HG03064 (cell line): ENCODE data around the gene CABLES1.

ENCODE experiments used
- ATAC-seq: cut with Tn5 transposase; IDR thresholded peaks from one replicate; pipeline ENCODE4 v1.9.1; 2021; ENCODE audit warnings: low read depth; ENCODE audit not compliant: unreplicated experiment

The CABLES1 gene

GRCh38 chr18:23165271-23166068 is 30.2 kb downstream of the CABLES1 start:
- no peak for ATAC-seq

GRCh38 chr18:23166891-23167541 is 31.7 kb downstream of the CABLES1 start:
- ATAC-seq, result no peak

DNA sequence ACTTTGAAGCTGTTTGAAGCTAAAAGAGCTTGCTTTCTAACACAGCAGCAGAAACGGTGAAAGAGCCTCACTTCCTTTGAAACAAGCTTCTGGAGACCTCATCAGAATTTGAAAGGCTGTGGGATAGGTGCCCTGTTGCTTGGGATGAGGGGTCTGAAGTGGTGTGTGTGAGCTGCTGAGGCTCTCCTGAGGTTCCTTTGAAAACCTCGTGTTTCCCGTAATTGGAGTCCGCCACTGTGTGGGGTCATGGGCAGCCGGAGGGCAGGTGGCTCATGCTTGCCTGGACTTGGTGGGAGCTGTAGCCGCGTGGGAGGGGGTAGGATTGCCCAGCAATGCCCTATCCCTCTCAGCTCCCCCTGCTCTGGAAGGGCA is 34.4 kb downstream of the CABLES1 start:
- no peak for ATAC-seq

DNA sequence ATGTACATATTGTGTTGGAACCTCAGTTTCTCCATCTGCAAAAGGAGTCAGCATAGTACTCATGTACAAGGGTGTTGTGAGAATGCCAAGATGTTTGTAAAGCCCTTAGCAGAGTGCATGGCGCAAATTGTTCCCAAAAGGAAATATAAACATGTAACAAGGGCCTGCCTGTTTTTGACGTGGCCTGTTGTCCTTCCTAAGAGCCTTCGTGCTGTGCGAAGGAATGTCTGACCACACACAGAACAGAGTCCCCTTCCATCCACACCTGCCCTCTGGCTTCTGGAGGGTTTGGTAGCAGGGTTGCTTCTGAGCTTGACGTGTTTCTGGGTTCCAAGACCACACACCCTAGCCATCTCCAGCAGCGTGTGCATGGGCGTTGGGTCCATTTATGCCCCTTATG is 34.9 kb downstream of the CABLES1 start:
- no peak for ATAC-seq

- no peak for ATAC-seq
Observed at GRCh38 chr18:23171581-23172156, 36.4 kb downstream of the CABLES1 start.

DNA sequence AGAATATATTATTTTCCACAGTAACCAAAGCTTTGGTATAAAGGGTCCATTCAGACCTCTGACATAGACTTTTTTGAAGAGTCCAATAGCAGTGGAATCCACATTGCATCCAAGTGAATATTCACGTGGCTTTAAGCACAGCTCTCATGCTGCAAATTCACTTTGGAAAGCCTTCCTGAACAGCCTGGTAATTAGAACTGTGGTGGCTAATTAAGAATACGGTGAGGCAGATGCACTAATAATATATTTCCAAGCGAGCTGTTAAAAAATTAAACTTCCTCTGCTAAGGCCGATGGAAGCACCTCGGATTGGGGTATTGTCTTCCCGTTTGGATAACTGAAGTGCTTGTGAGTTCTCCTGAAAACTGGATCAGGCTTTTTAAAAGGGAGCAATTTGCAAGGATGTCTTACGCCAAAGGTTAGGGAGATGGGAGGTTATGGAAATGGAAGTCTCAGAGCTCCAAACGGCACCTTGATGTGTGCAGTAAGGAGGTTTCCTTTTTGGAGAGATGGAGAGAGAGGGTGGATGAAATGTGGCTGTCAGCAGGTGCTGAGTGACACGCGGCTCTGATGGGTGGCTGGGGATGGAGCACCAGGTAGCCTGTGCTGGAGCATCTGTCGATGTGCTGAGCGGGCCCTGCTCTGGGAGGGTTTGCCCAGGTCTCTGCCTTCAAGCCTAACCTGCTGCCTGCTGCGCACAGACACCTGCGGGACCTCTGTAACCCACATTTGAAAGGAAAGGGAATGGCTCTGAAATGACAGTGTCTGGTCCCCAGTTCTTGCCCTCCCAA is 37.5 kb downstream of the CABLES1 start:
- no peak for ATAC-seq

GRCh38 chr18:23173912-23174311 is 38.6 kb downstream of the CABLES1 start:
- ATAC-seq, result no peak

DNA sequence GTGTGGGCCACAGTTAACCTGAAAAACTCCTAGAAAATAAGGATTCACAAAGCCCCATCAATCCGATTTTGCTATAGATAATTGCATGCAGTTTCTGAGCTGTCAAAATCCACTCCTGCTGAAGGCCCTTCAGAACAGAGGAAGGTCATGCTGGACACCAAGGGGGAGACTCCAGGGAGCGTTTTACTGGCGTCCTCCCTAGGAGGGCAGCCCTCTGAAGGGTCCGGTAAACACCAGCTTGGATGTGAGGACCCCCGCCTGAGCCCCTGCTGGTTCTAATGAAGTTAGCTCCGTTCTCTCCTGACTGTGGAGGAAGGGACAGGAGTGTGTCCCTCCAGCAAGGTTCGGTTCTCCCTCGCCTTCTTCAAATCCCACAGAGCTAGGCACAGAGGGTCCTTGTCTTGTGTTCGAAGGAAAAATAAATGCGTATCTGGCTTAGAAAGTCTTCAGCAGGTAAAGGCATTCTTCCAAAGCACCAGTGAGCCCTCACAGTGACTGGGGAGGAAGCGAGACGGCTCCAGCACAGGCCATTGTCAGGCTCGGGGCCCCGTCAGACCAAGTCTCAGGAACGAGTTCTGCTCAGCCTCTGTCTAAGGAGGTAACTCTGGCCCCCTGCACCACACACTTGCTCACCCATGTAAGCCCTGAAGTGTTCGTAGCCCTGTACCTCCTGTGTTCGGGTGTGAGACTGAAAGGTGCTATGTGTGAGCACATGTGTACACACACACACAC is 41.6 kb downstream of the CABLES1 start:
- ATAC-seq, result no peak

GRCh38 chr18:23177433-23178072 is 42.3 kb downstream of the CABLES1 start:
- ATAC-seq, result no peak

DNA sequence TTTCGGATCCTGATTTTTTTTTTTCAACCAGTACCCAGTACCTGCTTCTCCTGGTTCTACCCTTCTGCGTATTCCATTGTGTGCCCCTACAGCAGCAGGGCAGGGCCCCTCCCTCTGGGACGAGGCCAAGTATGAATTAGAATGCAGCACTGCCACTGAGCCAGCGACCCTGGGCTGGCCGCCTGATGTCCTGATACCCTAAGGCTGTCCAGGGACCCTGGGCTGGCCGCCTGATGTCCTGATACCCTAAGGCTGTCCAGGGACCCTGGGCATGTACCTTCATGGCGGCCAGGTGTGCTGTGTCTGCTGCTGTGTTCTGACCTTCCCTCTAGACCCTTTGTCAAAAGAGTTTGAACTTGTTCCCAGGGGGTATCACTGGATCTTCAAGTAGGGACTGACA is 42.9 kb downstream of the CABLES1 start:
- no peak for ATAC-seq

DNA sequence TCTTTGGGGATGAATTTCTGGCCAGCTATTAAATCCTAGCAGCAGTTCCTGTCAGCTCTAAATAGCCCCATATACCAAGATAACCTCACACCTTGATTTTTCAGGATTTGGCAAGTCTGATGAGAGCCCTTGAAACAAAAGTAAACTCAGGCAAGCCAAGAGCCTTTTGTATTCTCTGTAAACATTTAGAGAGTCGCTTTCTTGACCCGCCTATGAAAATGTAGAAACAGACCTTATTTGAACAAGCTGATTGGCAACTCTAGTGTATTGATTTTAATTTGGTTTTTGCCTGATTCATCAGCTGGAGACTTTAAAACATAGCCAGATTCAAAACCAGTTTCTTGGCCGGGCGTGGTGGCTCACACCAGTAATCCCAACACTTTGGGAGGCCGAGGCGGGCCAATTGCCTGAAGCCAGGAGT is 43.4 kb downstream of the CABLES1 start:
- no peak for ATAC-seq

DNA sequence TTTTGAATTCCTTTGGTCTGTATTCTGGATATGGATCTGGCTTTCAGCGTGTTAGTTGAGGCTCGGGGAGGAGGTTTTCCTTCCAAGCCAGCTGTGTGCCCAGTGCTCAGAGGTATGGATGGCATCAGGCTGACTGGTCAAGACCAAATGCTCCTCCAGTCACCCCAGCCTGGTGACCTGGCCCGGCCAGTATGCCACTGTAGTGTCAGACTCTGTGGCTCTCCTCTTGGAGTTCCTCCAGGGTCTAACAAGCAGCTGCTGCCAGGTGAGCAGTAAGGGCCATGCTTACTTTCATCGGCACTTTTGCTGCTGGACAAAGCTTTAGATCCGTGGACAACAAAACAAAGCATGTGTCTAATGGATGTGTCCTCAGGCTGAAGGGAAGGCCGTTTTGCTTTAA is 44.1 kb downstream of the CABLES1 start:
- ATAC-seq, result no peak

DNA sequence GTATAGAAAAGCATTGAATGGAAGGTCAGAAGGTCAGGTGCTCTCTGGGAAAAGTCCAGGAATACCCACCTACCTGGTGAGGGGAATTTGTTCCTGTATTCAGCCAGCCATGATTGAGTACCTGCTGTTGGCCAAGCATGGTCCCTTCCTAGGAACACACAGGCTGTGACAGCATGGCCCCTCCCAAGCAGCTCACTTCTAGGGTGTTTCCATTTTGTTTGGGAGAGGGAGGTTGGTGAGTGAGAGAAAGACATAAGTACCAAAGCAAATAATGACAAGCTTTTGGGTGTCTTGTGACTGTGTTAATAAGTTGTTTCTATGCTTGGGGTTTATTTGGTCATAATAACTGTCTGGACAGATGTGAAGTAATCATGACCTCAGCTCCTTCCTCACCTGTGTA is 46.3 kb downstream of the CABLES1 start:
- no peak for ATAC-seq

DNA sequence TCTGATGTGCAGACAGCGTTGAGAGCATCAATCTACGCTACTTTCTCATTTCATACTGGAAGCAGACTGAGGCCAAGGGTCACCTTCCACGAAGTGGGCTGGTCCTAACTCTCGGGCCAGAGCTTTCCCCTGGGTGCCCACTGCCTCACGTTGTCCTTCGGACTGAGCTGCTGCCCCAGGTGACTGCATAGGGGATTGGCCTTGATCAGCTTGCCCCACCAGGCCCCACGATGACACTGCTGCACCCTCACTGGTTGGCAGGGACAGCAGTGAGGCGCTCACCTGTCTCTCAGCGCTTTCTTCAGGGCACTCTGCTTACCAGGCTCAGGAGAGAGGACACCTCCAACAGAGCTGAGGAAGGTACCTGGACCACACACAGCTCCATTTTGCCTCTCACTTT is 47.3 kb downstream of the CABLES1 start:
- no peak for ATAC-seq

GRCh38 chr18:23183411-23184150 is 48.3 kb downstream of the CABLES1 start:
- ATAC-seq, result no peak

DNA sequence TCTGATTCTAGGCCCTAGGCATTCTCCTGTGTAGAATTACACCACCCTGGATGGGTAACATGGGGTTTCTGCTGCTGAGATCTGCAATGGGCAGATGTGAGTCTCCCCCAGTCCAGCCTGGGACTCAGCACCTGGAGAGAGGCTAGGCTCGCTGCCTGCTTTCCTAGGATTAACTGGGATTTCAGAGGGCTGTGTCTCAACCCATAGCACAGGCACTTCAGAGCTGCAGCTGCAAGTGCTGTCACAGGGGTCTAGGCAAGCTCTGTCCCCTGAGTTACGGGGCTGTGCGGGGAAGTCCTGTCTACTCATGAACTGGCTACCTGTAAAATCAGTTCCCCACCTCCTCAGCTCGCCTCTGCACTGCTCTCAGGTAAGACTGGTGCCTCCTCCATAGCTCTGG is 51.5 kb downstream of the CABLES1 start:
- no peak for ATAC-seq

GRCh38 chr18:23188068-23188760 is 52.9 kb downstream of the CABLES1 start:
- ATAC-seq, result no peak

DNA sequence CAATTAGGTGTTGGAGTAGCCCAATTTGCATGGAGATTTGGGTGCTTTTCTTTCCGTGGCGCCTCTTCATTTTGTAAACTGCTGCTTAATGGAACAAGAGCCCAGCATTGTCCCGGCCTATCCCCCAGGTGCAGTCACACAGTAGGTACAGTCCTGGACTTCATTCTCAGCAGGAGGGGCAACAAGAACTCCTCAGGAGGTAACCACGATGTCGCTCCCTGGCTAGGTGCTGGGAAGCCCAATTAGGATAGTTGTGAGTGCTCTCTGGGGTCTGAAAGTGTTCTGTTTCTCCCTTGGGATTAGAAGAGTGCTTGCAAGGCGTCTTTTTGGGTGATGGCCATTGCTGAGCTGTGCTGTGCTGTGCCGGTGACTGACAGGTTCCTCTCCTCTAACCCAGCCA is 53.8 kb downstream of the CABLES1 start:
- ATAC-seq, result no peak
